Progenitor cell of endocrine pancreas (in vitro differentiated cells): ENCODE measurements around the gene TPCN1. TPM values are rescaled to one million over a fixed set of nuclear protein-coding genes. Genes with fewer than 3 reads are reported as not detected.

Experiments
- DNase-seq: peaks from one replicate; pipeline ENCODE4 v3.0.0; 2021; ENCODE audit warnings: low spot score; ENCODE audit not compliant: unreplicated experiment
- H3K27ac Mint-ChIP-seq: 2 replicates; pipeline ENCODE4 v1.8.0; 2021; ENCODE audit warnings: mild to moderate bottlenecking, moderate library complexity, mixed read lengths
- H3K27me3 Mint-ChIP-seq: 2 replicates; pipeline ENCODE4 v1.8.0; 2021; ENCODE audit warnings: mixed read lengths
- H3K36me3 Mint-ChIP-seq: 2 replicates; pipeline ENCODE4 v1.8.0; 2022; ENCODE audit warnings: mixed read lengths; ENCODE audit not compliant: insufficient read depth
- H3K4me1 Mint-ChIP-seq: 2 replicates; pipeline ENCODE4 v1.8.0; 2021; ENCODE audit warnings: low read depth, mixed read lengths
- H3K4me3 Mint-ChIP-seq: 2 replicates; pipeline ENCODE4 v1.8.0; 2021; ENCODE audit warnings: low read depth, mild to moderate bottlenecking, moderate library complexity, mixed read lengths
- H3K9me3 Mint-ChIP-seq: 2 replicates; pipeline ENCODE4 v1.8.0; 2021; ENCODE audit warnings: low read depth, mixed read lengths
- CTCF ChIP-seq: fragments of 200-600 bp; sonication (generic); IDR thresholded peaks from one replicate; pipeline ENCODE4 v1.5.0; 2021; ENCODE audit warnings: antibody characterized with exemption, mild to moderate bottlenecking; ENCODE audit not compliant: unreplicated experiment
- total RNA-seq: library from RNA; stranded (reverse); gene quantifications from 2 replicates; pipeline ENCODE4 v1.2.1, GENCODE V29; 2021

TPCN1 gene
- total RNA-seq, 1 donor from 2014 or later, result 34.1 TPM

- peaks cover 6% of the 10 kb centered on the region for H3K9me3 Mint-ChIP-seq
- no peak for DNase-seq
- no peak overlapping the region for H3K4me3 Mint-ChIP-seq
- TF ChIP-seq CTCF, result no peak
- H3K27ac Mint-ChIP-seq, result peak overlapping the region; percentile 52
- H3K36me3 Mint-ChIP-seq, result peaks cover 11% of the 10 kb centered on the region
- peaks cover 2% of the 10 kb centered on the region for H3K4me1 Mint-ChIP-seq
- no peaks in the 10 kb centered on the region for H3K27me3 Mint-ChIP-seq
Measured at GRCh38 chr12:113207613-113208040, 13.6 kb upstream of the TPCN1 start.

- Mint-ChIP-seq H3K4me1 (peaks cover 2% of the 10 kb centered on the region), H3K4me3 (no peak overlapping the region), H3K27me3 (no peaks in the 10 kb centered on the region), H3K27ac (no peak overlapping the region), H3K36me3 (peaks cover 11% of the 10 kb centered on the region), H3K9me3 (peaks cover 6% of the 10 kb centered on the region)
- no peak for DNase-seq
- no peak for TF ChIP-seq CTCF
Measured at GRCh38 chr12:113208041-113208934, 13.0 kb upstream of the TPCN1 start.

GRCh38 chr12:113211160-113211559 lies 10.1 kb upstream of the TPCN1 start:
- Mint-ChIP-seq H3K9me3 (peaks cover 5% of the 10 kb centered on the region), H3K27ac (no peak overlapping the region), H3K36me3 (peaks cover 10% of the 10 kb centered on the region), H3K4me1 (peaks cover 2% of the 10 kb centered on the region), H3K4me3 (no peak overlapping the region), H3K27me3 (no peaks in the 10 kb centered on the region)
- no peak for TF ChIP-seq CTCF
- DNase-seq, result no peak

GRCh38 chr12:113214895-113215400 lies 6.3 kb upstream of the TPCN1 start:
- H3K4me1 Mint-ChIP-seq, result no peaks in the 10 kb centered on the region
- H3K36me3 Mint-ChIP-seq, result no peaks in the 10 kb centered on the region
- no peak for DNase-seq
- no peak overlapping the region for H3K4me3 Mint-ChIP-seq
- no peaks in the 10 kb centered on the region for H3K27me3 Mint-ChIP-seq
- no peaks in the 10 kb centered on the region for H3K9me3 Mint-ChIP-seq
- no peak for TF ChIP-seq CTCF
- no peak overlapping the region for H3K27ac Mint-ChIP-seq

- Mint-ChIP-seq H3K27ac (no peak overlapping the region), H3K9me3 (no peaks in the 10 kb centered on the region), H3K4me1 (peaks cover 1% of the 10 kb centered on the region), H3K36me3 (no peaks in the 10 kb centered on the region), H3K27me3 (no peaks in the 10 kb centered on the region), H3K4me3 (no peak overlapping the region)
- DNase-seq, result no peak
- TF ChIP-seq CTCF, result no peak
Measured at GRCh38 chr12:113216027-113216426, 5.2 kb upstream of the TPCN1 start.
